DOHH2 (cell line): ENCODE results near the gene EXOC3.

ENCODE experiments used
- EZH2phosphoT487 ChIP-seq: fragments of 200-600 bp; sonication (generic); IDR thresholded peaks from 2 replicates; pipeline ENCODE4 v1.6.1; 2017; ENCODE audit warnings: borderline replicate concordance, mild to moderate bottlenecking, antibody characterized with exemption, low read length, moderate library complexity, mixed read lengths
- TF ChIP-seq, protein P1 (sequence below): fragments of 200-600 bp; sonication (generic); IDR thresholded peaks from one replicate; pipeline ENCODE4 v1.5.1; 2014; ENCODE audit warnings: antibody characterized with exemption, mild to moderate bottlenecking, low read depth, low read length; ENCODE audit not compliant: poor library complexity, severe bottlenecking

DNA sequence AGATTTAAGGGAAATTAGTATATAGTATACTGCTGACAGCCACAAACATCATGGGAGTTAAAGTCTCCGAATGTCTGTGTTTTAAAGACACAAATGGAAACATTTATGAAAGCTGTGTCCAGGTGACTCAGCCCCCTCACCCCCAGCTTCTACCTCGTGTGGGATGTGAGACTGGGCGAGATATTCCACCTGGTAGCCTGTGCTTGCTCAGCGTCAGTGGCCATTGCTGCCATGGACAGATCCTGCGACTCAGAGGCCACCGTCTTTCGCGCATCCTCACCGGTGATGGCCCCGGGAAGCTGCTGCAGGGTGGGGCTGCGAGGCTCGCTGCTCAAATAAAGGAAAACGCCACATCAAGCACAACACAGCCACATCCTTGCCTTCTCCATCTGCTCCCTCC is 31.2 kb upstream of the EXOC3 start:
- TF ChIP-seq, protein P1, sequence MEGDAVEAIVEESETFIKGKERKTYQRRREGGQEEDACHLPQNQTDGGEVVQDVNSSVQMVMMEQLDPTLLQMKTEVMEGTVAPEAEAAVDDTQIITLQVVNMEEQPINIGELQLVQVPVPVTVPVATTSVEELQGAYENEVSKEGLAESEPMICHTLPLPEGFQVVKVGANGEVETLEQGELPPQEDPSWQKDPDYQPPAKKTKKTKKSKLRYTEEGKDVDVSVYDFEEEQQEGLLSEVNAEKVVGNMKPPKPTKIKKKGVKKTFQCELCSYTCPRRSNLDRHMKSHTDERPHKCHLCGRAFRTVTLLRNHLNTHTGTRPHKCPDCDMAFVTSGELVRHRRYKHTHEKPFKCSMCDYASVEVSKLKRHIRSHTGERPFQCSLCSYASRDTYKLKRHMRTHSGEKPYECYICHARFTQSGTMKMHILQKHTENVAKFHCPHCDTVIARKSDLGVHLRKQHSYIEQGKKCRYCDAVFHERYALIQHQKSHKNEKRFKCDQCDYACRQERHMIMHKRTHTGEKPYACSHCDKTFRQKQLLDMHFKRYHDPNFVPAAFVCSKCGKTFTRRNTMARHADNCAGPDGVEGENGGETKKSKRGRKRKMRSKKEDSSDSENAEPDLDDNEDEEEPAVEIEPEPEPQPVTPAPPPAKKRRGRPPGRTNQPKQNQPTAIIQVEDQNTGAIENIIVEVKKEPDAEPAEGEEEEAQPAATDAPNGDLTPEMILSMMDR = no peak
- TF ChIP-seq EZH2phosphoT487 = no peak
